Mesenchymal stem cell (in vitro differentiated cells and primary cell): ENCODE measurements around the gene PRX.
"Not testable (repeated sequence)": the region's sequence is repeated elsewhere in the genome, so short reads cannot be mapped to it uniquely, and the experiment has no call there.

Experiments
- DNase-seq: peaks from one replicate; pipeline ENCODE4 v3.0.0-alpha.2; 2013
- H2AFZ ChIP-seq: one replicate; pipeline ENCODE4 v1.6.1; 2013; ENCODE audit warnings: low read depth, mild to moderate bottlenecking, control low read depth, inconsistent platforms, low read length, moderate library complexity
- H2AK5ac ChIP-seq: 2 replicates; pipeline ENCODE4 v1.6.1; 2013; ENCODE audit warnings: low read length, moderate library complexity, mild to moderate bottlenecking, inconsistent platforms; ENCODE audit not compliant: severe bottlenecking
- H2BK120ac ChIP-seq: one replicate; pipeline ENCODE4 v1.6.1; 2013; ENCODE audit warnings: low read depth, mild to moderate bottlenecking, inconsistent platforms, low read length, moderate library complexity
- H2BK12ac ChIP-seq, 2 experiments: one replicate each; pipeline ENCODE4 v1.6.1; 2013; ENCODE audit warnings: inconsistent platforms in 2 of 2, low read length in 2 of 2, mild to moderate bottlenecking in 2 of 2, moderate library complexity in 2 of 2, control low read depth in 1 of 2
- H2BK15ac ChIP-seq: one replicate; pipeline ENCODE4 v1.6.1; 2013; ENCODE audit warnings: mild to moderate bottlenecking, low read depth, inconsistent platforms; ENCODE audit not compliant: poor library complexity, severe bottlenecking
- H2BK5ac ChIP-seq: 2 replicates; pipeline ENCODE4 v1.6.1; 2013; ENCODE audit warnings: low read depth, mild to moderate bottlenecking, low read length, control low read depth, inconsistent platforms; ENCODE audit not compliant: poor library complexity, severe bottlenecking
- H3K14ac ChIP-seq, 2 experiments: one replicate each; pipeline ENCODE4 v1.6.1; 2013; ENCODE audit warnings: inconsistent platforms in 2 of 2, low read length in 2 of 2, control low read depth in 1 of 2, mild to moderate bottlenecking in 1 of 2, moderate library complexity in 1 of 2
- H3K18ac ChIP-seq, 2 experiments: one replicate each; pipeline ENCODE4 v1.6.1; 2013; ENCODE audit warnings: inconsistent platforms in 2 of 2, low read length in 2 of 2, control low read depth in 1 of 2, low read depth in 1 of 2, mild to moderate bottlenecking in 1 of 2
- H3K23ac ChIP-seq, 2 experiments: one replicate each; pipeline ENCODE4 v1.6.1; 2013; ENCODE audit warnings: inconsistent platforms in 2 of 2, low read length in 2 of 2, mild to moderate bottlenecking in 2 of 2, moderate library complexity in 2 of 2, control low read depth in 1 of 2
- H3K27ac ChIP-seq: 2 replicates; pipeline ENCODE4 v1.5.1; 2013; ENCODE audit warnings: mild to moderate bottlenecking, moderate library complexity, low read length, control low read depth, inconsistent platforms; ENCODE audit not compliant: poor library complexity, severe bottlenecking
- H3K27me3 ChIP-seq, 2 experiments: 2 replicates each; pipeline versions ENCODE4 v1.6.1 to v1.7.0; 2013; ENCODE audit warnings: low read length in 2 of 2, mild to moderate bottlenecking in 2 of 2, moderate library complexity in 2 of 2, control low read depth in 1 of 2, inconsistent platforms in 1 of 2; ENCODE audit not compliant: control insufficient read depth in 1 of 2, insufficient read depth in 1 of 2
- H3K36me3 ChIP-seq, 2 experiments: 2 replicates each; pipeline versions ENCODE4 v1.6.1 to v1.7.0; 2013; ENCODE audit warnings: low read length in 2 of 2, control low read depth in 1 of 2, inconsistent platforms in 1 of 2, low read depth in 1 of 2, mild to moderate bottlenecking in 1 of 2; ENCODE audit not compliant: insufficient read depth in 2 of 2, control insufficient read depth in 1 of 2
- H3K4ac ChIP-seq, 2 experiments: one replicate each; pipeline ENCODE4 v1.6.1; 2013; ENCODE audit warnings: inconsistent platforms in 2 of 2, low read length in 2 of 2, mild to moderate bottlenecking in 2 of 2, moderate library complexity in 2 of 2, control low read depth in 1 of 2, low read depth in 1 of 2
- H3K4me1 ChIP-seq: 2 replicates; pipeline ENCODE4 v1.6.1; 2013; ENCODE audit warnings: low read depth, low read length, control low read depth; ENCODE audit not compliant: control insufficient read depth, insufficient read depth
- H3K4me2 ChIP-seq: 2 replicates; pipeline ENCODE4 v1.6.1; 2013; ENCODE audit warnings: low read length, mild to moderate bottlenecking, inconsistent platforms; ENCODE audit not compliant: poor library complexity, severe bottlenecking
- H3K4me3 ChIP-seq, 2 experiments: 2 replicates each; pipeline versions ENCODE4 v1.5.1 to v1.7.0; 2013; ENCODE audit warnings: low read length in 2 of 2, mild to moderate bottlenecking in 2 of 2, control low read depth in 1 of 2, low read depth in 1 of 2; ENCODE audit not compliant: insufficient read depth in 1 of 2
- H3K79me1 ChIP-seq: replicated peaks from 2 replicates; pipeline ENCODE4 v1.6.1; 2013; ENCODE audit warnings: mild to moderate bottlenecking, control low read depth, low read length, inconsistent platforms; ENCODE audit not compliant: poor library complexity, severe bottlenecking
- H3K9ac ChIP-seq: 2 replicates; pipeline ENCODE4 v1.7.0; 2013; ENCODE audit warnings: mild to moderate bottlenecking, low read length, moderate library complexity
- H3K9me3 ChIP-seq: 2 replicates; pipeline ENCODE4 v1.7.0; 2013; ENCODE audit warnings: mild to moderate bottlenecking, low read length; ENCODE audit not compliant: control insufficient read depth
- H4K8ac ChIP-seq: one replicate; pipeline ENCODE4 v1.6.1; 2013; ENCODE audit warnings: inconsistent platforms, mild to moderate bottlenecking, low read length, moderate library complexity
- H4K91ac ChIP-seq: one replicate; pipeline ENCODE4 v1.6.1; 2013; ENCODE audit warnings: mild to moderate bottlenecking, low read length, inconsistent platforms
- WGBS: methylation state at CpG from one replicate; pipeline ENCODE4 v1.1.7; 2013; ENCODE audit warnings: mixed read lengths; 5-methylcytosine and 5-hydroxymethylcytosine counted together

The PRX gene

GRCh38 chr19:40411125-40411842 lies 1.9 kb downstream of the PRX start:
- H2AK5ac ChIP-seq = no peak overlapping the region
- H3K4ac ChIP-seq = no peak overlapping the region
- no peak overlapping the region for H3K23ac ChIP-seq
- H3K4me2 ChIP-seq = no peak overlapping the region
- no peak for DNase-seq
- peak overlapping the region; percentile 28 to 52 for H2BK12ac ChIP-seq
- H4K8ac ChIP-seq = peak overlapping the region; percentile 39
- no peak overlapping the region for H3K27ac ChIP-seq
- H3K9ac ChIP-seq = no peak overlapping the region
- no peaks in the 10 kb centered on the region for H3K36me3 ChIP-seq
- peak overlapping the region; percentile 64 for H4K91ac ChIP-seq
- no peak overlapping the region for H2BK5ac ChIP-seq
- H2AFZ ChIP-seq = no peak overlapping the region
- H3K27me3 ChIP-seq = peaks cover 3 to 21% of the 10 kb centered on the region in 2 experiments
- no peaks in the 10 kb centered on the region for H3K79me1 ChIP-seq
- H3K9me3 ChIP-seq = no peaks in the 10 kb centered on the region
- no peak overlapping the region for H2BK120ac ChIP-seq
- H3K4me1 ChIP-seq = peaks cover 25% of the 10 kb centered on the region
- no peak overlapping the region for H3K18ac ChIP-seq
- no peak overlapping the region for H3K4me3 ChIP-seq
- H2BK15ac ChIP-seq = no peak overlapping the region
- WGBS = 80% methylated on average over 14 of the region's 16 CpGs
- no peak overlapping the region for H3K14ac ChIP-seq

GRCh38 chr19:40410030-40410389 lies 3.2 kb downstream of the PRX start:
- Histone ChIP-seq H2BK12ac (no peak overlapping the region), H3K18ac (no peak overlapping the region), H3K4ac (no peak overlapping the region), H2BK120ac (no peak overlapping the region), H2BK5ac (no peak overlapping the region), H3K9ac (no peak overlapping the region), H2AFZ (no peak overlapping the region), H3K27ac (no peak overlapping the region), H2AK5ac (no peak overlapping the region), H3K27me3 (peaks cover 3 to 21% of the 10 kb centered on the region in 2 experiments), H3K23ac (no peak overlapping the region), H3K79me1 (no peaks in the 10 kb centered on the region), H3K4me3 (no peak overlapping the region), H4K8ac (no peak overlapping the region), H2BK15ac (no peak overlapping the region), H3K9me3 (no peaks in the 10 kb centered on the region), H3K4me1 (peaks cover 25% of the 10 kb centered on the region), H3K14ac (no peak overlapping the region), H4K91ac (no peak overlapping the region), H3K4me2 (no peak overlapping the region), H3K36me3 (no peaks in the 10 kb centered on the region)
- DNase-seq = no peak
- WGBS = 85% methylated on average over 8 of the region's 9 CpGs

GRCh38 chr19:40408598-40408925 lies 4.6 kb downstream of the PRX start:
- not testable (repeated sequence) for H3K23ac ChIP-seq, H2BK120ac ChIP-seq, H3K9me3 ChIP-seq, H3K36me3 ChIP-seq, H3K4me3 ChIP-seq, H4K8ac ChIP-seq, H3K4ac ChIP-seq, H3K14ac ChIP-seq, H2BK15ac ChIP-seq, H2AFZ ChIP-seq, H3K27ac ChIP-seq, H3K18ac ChIP-seq, H3K79me1 ChIP-seq, H4K91ac ChIP-seq, H2BK5ac ChIP-seq, H2BK12ac ChIP-seq, DNase-seq, H3K4me2 ChIP-seq, H3K9ac ChIP-seq, H2AK5ac ChIP-seq
- WGBS = 91% methylated on average over 8 of the region's 8 CpGs
- Histone ChIP-seq H3K4me1 (peaks cover 21% of the 10 kb centered on the region), H3K27me3 (peaks cover 3 to 21% of the 10 kb centered on the region in 2 experiments)

GRCh38 chr19:40407714-40408597 lies 5.2 kb downstream of the PRX start:
- no peak overlapping the region for H3K27ac ChIP-seq
- H4K8ac ChIP-seq = peak overlapping the region; percentile 62
- no peak overlapping the region for H3K23ac ChIP-seq
- no peak overlapping the region for H2BK12ac ChIP-seq
- peaks cover 21% of the 10 kb centered on the region for H3K4me1 ChIP-seq
- H4K91ac ChIP-seq = peak overlapping the region; percentile 58
- no peaks in the 10 kb centered on the region for H3K79me1 ChIP-seq
- WGBS = 89% methylated on average over 22 of the region's 22 CpGs
- no peak overlapping the region for H3K18ac ChIP-seq
- H3K27me3 ChIP-seq = peaks cover 2 to 15% of the 10 kb centered on the region in 2 experiments
- H2BK5ac ChIP-seq = no peak overlapping the region
- H3K14ac ChIP-seq = no peak overlapping the region
- no peak overlapping the region for H3K4me2 ChIP-seq
- H2BK120ac ChIP-seq = no peak overlapping the region
- DNase-seq = no peak
- no peak overlapping the region for H2AFZ ChIP-seq
- no peaks in the 10 kb centered on the region for H3K9me3 ChIP-seq
- H3K4ac ChIP-seq = no peak overlapping the region
- H3K9ac ChIP-seq = no peak overlapping the region
- no peaks in the 10 kb centered on the region for H3K36me3 ChIP-seq
- H2BK15ac ChIP-seq = peak overlapping the region; percentile 36
- no peak overlapping the region for H2AK5ac ChIP-seq
- no peak overlapping the region for H3K4me3 ChIP-seq
